OCI-LY1 (cell line): Measurements from ENCODE around the gene NEDD4L.

Source experiments
- H2AFZ ChIP-seq: fragments of 200-600 bp; sonication (generic), shearing (Covaris generic); 2 replicates; pipeline ENCODE4 v1.6.0; 2014; ENCODE audit warnings: antibody characterized with exemption, mild to moderate bottlenecking, low read length
- H3F3A ChIP-seq: fragments of 200-600 bp; sonication (generic), shearing (Covaris generic); 2 replicates; pipeline ENCODE4 v1.6.0; 2014; ENCODE audit warnings: mild to moderate bottlenecking, antibody characterized with exemption, low read length, moderate library complexity; ENCODE audit not compliant: insufficient read depth
- H3K27ac ChIP-seq: fragments of 200-600 bp; sonication (generic); 2 replicates; pipeline ENCODE4 v1.5.1; 2014; ENCODE audit warnings: low read length, mixed run types, mild to moderate bottlenecking, low read depth; ENCODE audit not compliant: poor library complexity, severe bottlenecking
- H3K27me3 ChIP-seq: fragments of 200-600 bp; sonication (generic); 2 replicates; pipeline ENCODE4 v1.6.0; 2014; ENCODE audit warnings: antibody characterized with exemption, mild to moderate bottlenecking, low read length, moderate library complexity; ENCODE audit not compliant: insufficient read depth
- H3K36me3 ChIP-seq: fragments of 200-600 bp; sonication (generic); 2 replicates; pipeline ENCODE4 v1.6.1; 2014; ENCODE audit warnings: mild to moderate bottlenecking, antibody characterized with exemption, low read length, moderate library complexity, mixed read lengths; ENCODE audit not compliant: insufficient read depth
- H3K4me1 ChIP-seq: fragments of 200-600 bp; sonication (generic); 2 replicates; pipeline ENCODE4 v1.5.1; 2014; ENCODE audit warnings: mild to moderate bottlenecking, low read length, moderate library complexity; ENCODE audit not compliant: insufficient read depth, severe bottlenecking
- H3K4me2 ChIP-seq: fragments of 200-600 bp; sonication (generic), shearing (Covaris generic); 2 replicates; pipeline ENCODE4 v1.6.1; 2014; ENCODE audit warnings: low read length
- H3K4me3 ChIP-seq: fragments of 200-600 bp; sonication (generic); 2 replicates; pipeline ENCODE4 v1.5.1; 2014; ENCODE audit warnings: low read length, low read depth, mild to moderate bottlenecking, mixed read lengths; ENCODE audit not compliant: poor library complexity, severe bottlenecking
- H3K79me2 ChIP-seq: fragments of 200-600 bp; shearing (Covaris generic); 2 replicates; pipeline ENCODE4 v1.6.1; 2016; ENCODE audit warnings: mixed run types, low read length, mixed read lengths; ENCODE audit not compliant: insufficient read depth
- H3K9ac ChIP-seq: fragments of 200-600 bp; sonication (generic), shearing (Covaris generic); 2 replicates; pipeline ENCODE4 v1.6.1; 2014; ENCODE audit warnings: mild to moderate bottlenecking, low read length, mixed read lengths
- H3K9me2 ChIP-seq: fragments of 200-600 bp; sonication (generic), shearing (Covaris generic); 2 replicates; pipeline ENCODE4 v1.6.1; 2014; ENCODE audit warnings: low read depth, mild to moderate bottlenecking, low read length, mixed read lengths
- H3K9me3 ChIP-seq: fragments of 200-600 bp; shearing (Covaris generic); 2 replicates; pipeline ENCODE4 v1.6.1; 2014; ENCODE audit warnings: low read length, mixed read lengths
- H4K20me1 ChIP-seq: fragments of 200-600 bp; sonication (generic), shearing (Covaris generic); 2 replicates; pipeline ENCODE4 v1.6.0; 2016; ENCODE audit warnings: mild to moderate bottlenecking, low read length; ENCODE audit not compliant: insufficient read depth
- EZH2 ChIP-seq: fragments of 200-600 bp; sonication (generic), shearing (Covaris generic); IDR thresholded peaks from 2 replicates; pipeline ENCODE4 v1.8.0; 2017; ENCODE audit warnings: borderline replicate concordance, mixed run types, mild to moderate bottlenecking, antibody characterized with exemption, low read length, moderate library complexity, mixed read lengths
- TF ChIP-seq, protein P1 (sequence below): fragments of 200-600 bp; sonication (generic), shearing (Covaris generic); IDR thresholded peaks from 2 replicates; pipeline ENCODE4 v1.5.1; 2017; ENCODE audit warnings: mild to moderate bottlenecking, antibody characterized with exemption, low read length, moderate library complexity, mixed read lengths

The NEDD4L gene

DNA sequence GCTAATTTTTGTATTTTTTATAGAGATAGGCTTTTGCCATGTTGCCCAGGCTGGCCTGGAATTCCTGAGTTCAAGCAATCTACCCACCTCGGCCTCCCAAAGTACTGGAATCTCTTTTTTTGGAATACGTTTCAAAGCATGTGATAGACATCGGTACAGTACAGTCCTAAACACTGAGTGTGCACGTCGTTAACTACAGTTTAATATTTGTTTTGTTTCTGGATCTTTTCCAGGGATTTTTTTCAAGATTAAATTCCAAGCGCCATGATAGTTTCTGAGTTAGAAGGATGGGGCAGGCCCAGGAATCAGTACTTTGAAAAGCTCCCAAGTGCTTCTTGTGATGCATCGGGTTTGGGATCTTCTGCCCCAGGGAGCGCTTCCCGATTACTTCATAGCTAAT is 33.3 kb downstream of the NEDD4L start:
- Histone ChIP-seq H3K27ac (no peak overlapping the region), H3K27me3 (no peaks in the 10 kb centered on the region), H3K79me2 (no peaks in the 10 kb centered on the region), H3K9me3 (no peaks in the 10 kb centered on the region), H3K36me3 (no peaks in the 10 kb centered on the region), H3K4me3 (no peak overlapping the region), H3K4me2 (no peak overlapping the region), H3F3A (no peaks in the 10 kb centered on the region), H3K4me1 (no peaks in the 10 kb centered on the region), H3K9ac (no peak overlapping the region), H4K20me1 (no peaks in the 10 kb centered on the region), H3K9me2 (no peaks in the 10 kb centered on the region), H2AFZ (no peak overlapping the region)
- TF ChIP-seq, protein P1, sequence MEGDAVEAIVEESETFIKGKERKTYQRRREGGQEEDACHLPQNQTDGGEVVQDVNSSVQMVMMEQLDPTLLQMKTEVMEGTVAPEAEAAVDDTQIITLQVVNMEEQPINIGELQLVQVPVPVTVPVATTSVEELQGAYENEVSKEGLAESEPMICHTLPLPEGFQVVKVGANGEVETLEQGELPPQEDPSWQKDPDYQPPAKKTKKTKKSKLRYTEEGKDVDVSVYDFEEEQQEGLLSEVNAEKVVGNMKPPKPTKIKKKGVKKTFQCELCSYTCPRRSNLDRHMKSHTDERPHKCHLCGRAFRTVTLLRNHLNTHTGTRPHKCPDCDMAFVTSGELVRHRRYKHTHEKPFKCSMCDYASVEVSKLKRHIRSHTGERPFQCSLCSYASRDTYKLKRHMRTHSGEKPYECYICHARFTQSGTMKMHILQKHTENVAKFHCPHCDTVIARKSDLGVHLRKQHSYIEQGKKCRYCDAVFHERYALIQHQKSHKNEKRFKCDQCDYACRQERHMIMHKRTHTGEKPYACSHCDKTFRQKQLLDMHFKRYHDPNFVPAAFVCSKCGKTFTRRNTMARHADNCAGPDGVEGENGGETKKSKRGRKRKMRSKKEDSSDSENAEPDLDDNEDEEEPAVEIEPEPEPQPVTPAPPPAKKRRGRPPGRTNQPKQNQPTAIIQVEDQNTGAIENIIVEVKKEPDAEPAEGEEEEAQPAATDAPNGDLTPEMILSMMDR: no peak
- no peak for TF ChIP-seq EZH2

DNA sequence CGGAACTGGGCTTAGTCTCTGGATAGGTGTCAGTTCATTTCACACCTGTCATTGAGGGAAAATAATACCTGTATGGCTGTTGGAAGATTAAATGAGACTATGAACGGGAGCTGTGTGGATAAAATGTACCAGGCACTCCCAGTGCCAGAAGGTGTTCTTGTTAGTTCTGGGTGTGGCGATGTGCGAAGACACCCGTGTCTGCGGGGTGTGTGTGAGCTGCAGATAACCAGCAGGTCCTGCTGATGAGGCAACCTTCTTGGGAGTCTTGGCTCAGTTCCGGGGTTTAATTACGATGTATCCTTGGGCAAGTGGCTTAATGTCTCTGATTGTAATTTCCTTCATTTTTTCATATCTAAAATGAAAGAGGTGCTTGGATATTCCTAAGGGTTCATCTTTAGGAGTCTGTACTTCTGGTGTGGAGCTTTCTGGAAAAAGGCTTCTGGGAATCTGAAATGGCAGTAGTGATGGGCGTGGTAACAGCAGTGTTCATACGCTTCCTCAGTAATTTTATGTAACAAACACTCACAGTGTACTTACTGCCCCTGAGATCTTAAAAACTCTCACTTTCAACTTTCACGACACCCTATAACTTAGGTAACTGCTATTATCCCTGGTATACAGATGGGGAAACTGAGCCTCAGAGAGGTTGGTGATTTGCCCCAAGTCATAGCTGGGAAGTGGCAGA is 35.0 kb downstream of the NEDD4L start:
- no peak overlapping the region for H3K27ac ChIP-seq
- no peaks in the 10 kb centered on the region for H3K9me3 ChIP-seq
- H2AFZ ChIP-seq: no peak overlapping the region
- H3K9me2 ChIP-seq: no peaks in the 10 kb centered on the region
- no peaks in the 10 kb centered on the region for H3K4me1 ChIP-seq
- no peak overlapping the region for H3K4me2 ChIP-seq
- H3K9ac ChIP-seq: no peak overlapping the region
- no peak for TF ChIP-seq EZH2
- TF ChIP-seq, protein P1: no peak
- no peaks in the 10 kb centered on the region for H4K20me1 ChIP-seq
- no peaks in the 10 kb centered on the region for H3K27me3 ChIP-seq
- H3K79me2 ChIP-seq: no peaks in the 10 kb centered on the region
- no peaks in the 10 kb centered on the region for H3F3A ChIP-seq
- no peaks in the 10 kb centered on the region for H3K36me3 ChIP-seq
- H3K4me3 ChIP-seq: no peak overlapping the region

DNA sequence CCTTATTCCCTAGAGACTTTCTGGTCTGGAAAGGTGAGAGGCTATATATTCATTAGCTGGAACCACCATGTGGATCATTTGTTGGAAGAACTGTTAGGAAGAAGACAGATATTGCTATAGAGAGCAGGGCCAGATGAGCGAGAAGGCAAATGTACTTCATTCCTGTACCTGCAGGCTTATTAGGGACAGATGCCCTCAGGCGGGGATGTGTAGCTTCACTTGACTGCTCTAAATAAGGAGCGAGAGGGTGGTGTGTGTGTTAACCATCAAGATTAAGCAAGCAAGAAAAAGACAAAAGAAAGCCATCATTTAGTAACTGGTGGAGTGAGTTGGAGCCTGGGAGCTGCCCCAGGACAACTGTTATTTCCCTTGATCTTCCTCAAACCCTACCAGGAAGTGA is 36.4 kb downstream of the NEDD4L start:
- H3K27me3 ChIP-seq: no peaks in the 10 kb centered on the region
- no peaks in the 10 kb centered on the region for H3K36me3 ChIP-seq
- no peaks in the 10 kb centered on the region for H4K20me1 ChIP-seq
- no peak overlapping the region for H3K9ac ChIP-seq
- no peaks in the 10 kb centered on the region for H3K79me2 ChIP-seq
- H3K4me1 ChIP-seq: no peaks in the 10 kb centered on the region
- TF ChIP-seq, protein P1: no peak
- no peak for TF ChIP-seq EZH2
- no peak overlapping the region for H2AFZ ChIP-seq
- no peak overlapping the region for H3K4me3 ChIP-seq
- no peaks in the 10 kb centered on the region for H3F3A ChIP-seq
- no peak overlapping the region for H3K27ac ChIP-seq
- no peak overlapping the region for H3K4me2 ChIP-seq
- H3K9me3 ChIP-seq: no peaks in the 10 kb centered on the region
- no peaks in the 10 kb centered on the region for H3K9me2 ChIP-seq
